HCT116 (cell line): ENCODE results near the gene GPRC5A. TPM values are rescaled to one million over a fixed set of nuclear protein-coding genes. Genes with fewer than 3 reads are reported as not detected.

Experiments used
- ATAC-seq: fragments of 200-7000 bp; cut with Tn5 transposase; 2 replicates; pipeline ENCODE4 v1.9.1; 2020; ENCODE audit warnings: mild to moderate bottlenecking, moderate library complexity
- BruUV-seq: library from RNA; stranded (reverse); fragments of 400-500 nt; replicated peaks from 2 replicates; lab custom pipeline; 2021; lab: Mats Ljungman, UMichigan
- CTCF ChIA-PET: fragments of 300-600 bp; sonication (Branson Sonifier 250); formaldehyde crosslinking; loops from one replicate; lab custom pipeline; 2021; ENCODE audit warnings: antibody characterized with exemption; lab: Charles Lee
- POLR2A ChIA-PET: fragments of 300-600, 350-600 bp; sonication (Branson Sonifier 250); formaldehyde crosslinking; loops from one replicate; lab custom pipeline; 2021; ENCODE audit warnings: antibody characterized with exemption; lab: Charles Lee
- RAD21 ChIA-PET, 2 experiments: fragments of 300-600 bp; sonication (Branson Sonifier 250); formaldehyde crosslinking; loops; one replicate each; lab custom pipeline; 2023; ENCODE audit warnings: low total read pairs in 2 of 2; ENCODE audit not compliant: uncharacterized antibody in 2 of 2, unreplicated experiment in 2 of 2, low non-redundant PET in 1 of 2; lab: Charles Lee
- DNase-seq: peaks from one replicate; pipeline ENCODE4 v3.0.0-alpha.2; 2010; ENCODE audit warnings: low read depth, low spot score
- H2AFZ ChIP-seq: fragments of 200-600 bp; shearing (Covaris generic), sonication (generic); 2 replicates; pipeline ENCODE4 v1.6.1; 2017; ENCODE audit warnings: low read depth, mixed run types, mixed read lengths, antibody characterized with exemption, low read length; ENCODE audit not compliant: poor library complexity, severe bottlenecking
- H3K27ac ChIP-seq: 2 replicates; pipeline ENCODE4 v1.5.1; 2012; ENCODE audit warnings: low read depth, low read length
- H3K27me3 ChIP-seq: fragments of 200-600 bp; sonication (generic); 2 replicates; pipeline ENCODE4 v1.6.1; 2016; ENCODE audit warnings: mixed run types, low read length, mixed read lengths; ENCODE audit not compliant: insufficient read depth
- H3K36me3 ChIP-seq, 2 experiments: fragments of 200-500 bp in 1 of 2; fragments of 200-600 bp in 1 of 2; sonication (Bioruptor generic) in 1 of 2; sonication (generic) in 1 of 2; 2 replicates each; pipeline versions ENCODE4 v1.5.1 to v1.6.1; 2014 to 2016; ENCODE audit warnings: low read length in 2 of 2, inconsistent platforms in 1 of 2, mixed read lengths in 1 of 2, mixed run types in 1 of 2; ENCODE audit not compliant: insufficient read depth in 2 of 2, control insufficient read depth in 1 of 2
- H3K4me1 ChIP-seq, 2 experiments: fragments of 200-600 bp in 1 of 2; sonication (generic) in 1 of 2; 2 replicates each; pipeline versions ENCODE4 v1.5.1 to v1.6.1; 2012 to 2017; ENCODE audit warnings: low read length in 2 of 2, inconsistent platforms in 1 of 2, mild to moderate bottlenecking in 1 of 2, mixed read lengths in 1 of 2, mixed run types in 1 of 2, moderate library complexity in 1 of 2; ENCODE audit not compliant: insufficient read depth in 2 of 2, control insufficient read depth in 1 of 2
- H3K4me2 ChIP-seq: fragments of 200-600 bp; sonication (generic); 2 replicates; pipeline ENCODE4 v1.6.1; 2017; ENCODE audit warnings: mixed run types, low read length, mixed read lengths
- H3K4me3 ChIP-seq, 2 experiments: fragments of 200-600 bp in 1 of 2; sonication (generic) in 1 of 2; replicated peaks in 1 of 2; 2 replicates each; pipeline ENCODE4 v1.5.1; 2011 to 2016; ENCODE audit warnings: low read length in 2 of 2, control low read depth in 1 of 2, low read depth in 1 of 2, mild to moderate bottlenecking in 1 of 2, mixed read lengths in 1 of 2, mixed run types in 1 of 2
- H3K79me2 ChIP-seq: fragments of 200-600 bp; sonication (generic); 2 replicates; pipeline ENCODE4 v1.6.1; 2017; ENCODE audit warnings: mild to moderate bottlenecking, mixed run types, low read length, moderate library complexity, mixed read lengths; ENCODE audit not compliant: insufficient read depth
- H3K9ac ChIP-seq: fragments of 200-600 bp; sonication (generic); 2 replicates; pipeline ENCODE4 v1.6.1; 2016; ENCODE audit warnings: low read length, mixed read lengths
- H3K9me2 ChIP-seq: fragments of 200-600 bp; sonication (generic), shearing (Covaris generic); 2 replicates; pipeline ENCODE4 v1.6.1; 2017; ENCODE audit warnings: mixed run types, mild to moderate bottlenecking, moderate library complexity; ENCODE audit not compliant: insufficient read depth
- H3K9me3 ChIP-seq, 2 experiments: fragments of 200-500 bp in 1 of 2; fragments of 200-600 bp in 1 of 2; sonication (Bioruptor generic) in 1 of 2; sonication (generic) in 1 of 2; 2 replicates each; pipeline ENCODE4 v1.6.1; 2014 to 2017; ENCODE audit warnings: low read length in 2 of 2, mixed read lengths in 2 of 2, inconsistent platforms in 1 of 2, low read depth in 1 of 2, mild to moderate bottlenecking in 1 of 2, mixed run types in 1 of 2, moderate library complexity in 1 of 2; ENCODE audit not compliant: control insufficient read depth in 1 of 2, insufficient read depth in 1 of 2
- H4K20me1 ChIP-seq: fragments of 200-600 bp; sonication (generic), shearing (Covaris generic); 2 replicates; pipeline ENCODE4 v1.6.1; 2017; ENCODE audit warnings: mixed run types, mild to moderate bottlenecking, moderate library complexity; ENCODE audit not compliant: insufficient read depth
- ATF3 ChIP-seq: IDR thresholded peaks from 2 replicates; pipeline ENCODE4 v1.6.1; 2012
- CBX3 ChIP-seq: IDR thresholded peaks from 2 replicates; pipeline ENCODE4 v1.6.1; 2012; ENCODE audit warnings: low read depth
- ELF1 ChIP-seq: IDR thresholded peaks from 2 replicates; pipeline ENCODE4 v1.6.1; 2012; ENCODE audit warnings: low read depth, borderline replicate concordance
- EZH2 ChIP-seq: fragments of 200-600 bp; sonication (generic); IDR thresholded peaks from 2 replicates; pipeline ENCODE4 v1.6.1; 2017; ENCODE audit warnings: antibody characterized with exemption, mixed run types
- EZH2phosphoT487 ChIP-seq: fragments of 200-600 bp; IDR thresholded peaks from 2 replicates; pipeline ENCODE4 v1.6.1; 2018; ENCODE audit warnings: antibody characterized with exemption, borderline replicate concordance
- FOSL1 ChIP-seq: IDR thresholded peaks from 2 replicates; pipeline ENCODE4 v1.6.1; 2012; ENCODE audit warnings: low read depth
- JUND ChIP-seq: IDR thresholded peaks from 2 replicates; pipeline ENCODE4 v1.6.1; 2012
- POLR2AphosphoS5 ChIP-seq: IDR thresholded peaks from 2 replicates; pipeline ENCODE4 v1.6.1; 2011; ENCODE audit warnings: mild to moderate bottlenecking, low read depth, low read length, moderate library complexity
- RAD21 ChIP-seq: IDR thresholded peaks from 2 replicates; pipeline ENCODE4 v1.6.1; 2012; ENCODE audit warnings: low read depth, mild to moderate bottlenecking
- REST ChIP-seq: IDR thresholded peaks from 2 replicates; pipeline ENCODE4 v1.6.1; 2012; ENCODE audit warnings: low read depth
- SIN3A ChIP-seq: IDR thresholded peaks from 2 replicates; pipeline ENCODE4 v1.6.1; 2012; ENCODE audit warnings: low read depth
- SP1 ChIP-seq: IDR thresholded peaks from 2 replicates; pipeline ENCODE4 v1.6.1; 2012; ENCODE audit warnings: low read depth
- TCF7L2 ChIP-seq: IDR thresholded peaks from 2 replicates; pipeline ENCODE4 v1.7.0; 2011; ENCODE audit warnings: borderline replicate concordance, inconsistent platforms; ENCODE audit not compliant: insufficient read depth, insufficient read length; ENCODE audit errors: extremely low read depth
- YY1 ChIP-seq: IDR thresholded peaks from 2 replicates; pipeline ENCODE4 v1.6.1; 2011; ENCODE audit warnings: low read length, low read depth, moderate library complexity, mild to moderate bottlenecking; ENCODE audit not compliant: insufficient replicate concordance; ENCODE audit errors: extremely low read depth
- ZBTB33 ChIP-seq: IDR thresholded peaks from 2 replicates; pipeline ENCODE4 v1.6.1; 2011; ENCODE audit warnings: mild to moderate bottlenecking, low read length, moderate library complexity; ENCODE audit not compliant: insufficient replicate concordance; ENCODE audit errors: extremely low read depth
- intact Hi-C: fragments of 100-400 bp; cut with micrococcal nuclease; formaldehyde crosslinking; loops from 2 replicates; pipeline ENCODE4 v1.10.0; 2022
- total RNA-seq: library from RNA; stranded (reverse); gene quantifications from one replicate; pipeline ENCODE4 v1.2.1, GENCODE V29; 2021; ENCODE audit not compliant: unreplicated experiment

The GPRC5A gene
- total RNA-seq, 1 experiment from 2014 or later: 305 TPM

- no peak overlapping the region for H3K27ac ChIP-seq
- no peak overlapping the region for H3K4me3 ChIP-seq
- no peak for DNase-seq
- intact Hi-C loops: no loop called here
- TF ChIP-seq ZBTB33 (no peak), ATF3 (no peak), POLR2AphosphoS5 (no peak), SIN3A (no peak), EZH2phosphoT487 (no peak), EZH2 (no peak), TCF7L2 (no peak), FOSL1 (no peak), RAD21 (no peak), CBX3 (no peak), JUND (no peak), REST (no peak), ELF1 (no peak), SP1 (no peak), YY1 (no peak)
- no peaks in the 10 kb centered on the region for H3K9me2 ChIP-seq
- BruUV-seq: no TSS peak
- no peaks in the 10 kb centered on the region for H3K27me3 ChIP-seq
- no peak overlapping the region for H3K4me2 ChIP-seq
- no peaks in the 10 kb centered on the region for H3K36me3 ChIP-seq
- no peak for ATAC-seq
- H3K9ac ChIP-seq: no peak overlapping the region
- H3K9me3 ChIP-seq: no peaks in the 10 kb centered on the region
- ChIA-PET CTCF (no interaction called here), POLR2A (no interaction called here), RAD21 (no interaction called here)
- no peaks in the 10 kb centered on the region for H4K20me1 ChIP-seq
- no peaks in the 10 kb centered on the region for H3K4me1 ChIP-seq
- H3K79me2 ChIP-seq: no peaks in the 10 kb centered on the region
- H2AFZ ChIP-seq: no peak overlapping the region
These were observed 54.2 kb downstream of the GPRC5A start for GRCh38 chr12:12945591-12945990.
